Measurements from ENCODE around the gene DOCK1. TPM values are rescaled to one million over a fixed set of nuclear protein-coding genes. Genes with fewer than 3 reads are reported as not detected.

The DOCK1 gene
- total RNA-seq, 2 donors from 2014 or later: 1.1 TPM

DNA sequence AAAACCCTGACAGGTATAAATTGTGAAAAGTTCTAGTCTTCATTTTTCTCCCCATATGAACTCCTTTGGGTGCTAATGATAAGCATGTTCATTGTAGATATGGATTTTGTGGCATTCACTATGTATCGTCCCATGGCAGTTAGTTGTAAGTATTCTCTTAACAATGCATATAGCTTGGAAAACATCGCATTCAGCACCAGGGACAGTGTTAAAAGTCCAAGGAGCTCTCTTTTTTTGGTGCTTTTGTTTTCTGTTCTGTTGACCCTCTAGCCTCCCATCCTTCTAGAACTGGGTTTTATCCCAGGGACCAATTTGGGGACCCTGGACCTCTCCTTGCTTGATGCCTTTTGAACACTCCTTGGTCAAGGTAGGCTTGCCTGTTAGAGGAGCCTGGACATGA is 253.4 kb downstream of the DOCK1 start:
- H3K9me3 Mint-ChIP-seq: no peaks in the 10 kb centered on the region
- no peak overlapping the region for H3K27ac Mint-ChIP-seq
- DNase-seq (ENCODE audit: low spot score in 2 of 2) (no peak), ATAC-seq (no peak)
- no peaks in the 10 kb centered on the region for H3K36me3 Mint-ChIP-seq

DNA sequence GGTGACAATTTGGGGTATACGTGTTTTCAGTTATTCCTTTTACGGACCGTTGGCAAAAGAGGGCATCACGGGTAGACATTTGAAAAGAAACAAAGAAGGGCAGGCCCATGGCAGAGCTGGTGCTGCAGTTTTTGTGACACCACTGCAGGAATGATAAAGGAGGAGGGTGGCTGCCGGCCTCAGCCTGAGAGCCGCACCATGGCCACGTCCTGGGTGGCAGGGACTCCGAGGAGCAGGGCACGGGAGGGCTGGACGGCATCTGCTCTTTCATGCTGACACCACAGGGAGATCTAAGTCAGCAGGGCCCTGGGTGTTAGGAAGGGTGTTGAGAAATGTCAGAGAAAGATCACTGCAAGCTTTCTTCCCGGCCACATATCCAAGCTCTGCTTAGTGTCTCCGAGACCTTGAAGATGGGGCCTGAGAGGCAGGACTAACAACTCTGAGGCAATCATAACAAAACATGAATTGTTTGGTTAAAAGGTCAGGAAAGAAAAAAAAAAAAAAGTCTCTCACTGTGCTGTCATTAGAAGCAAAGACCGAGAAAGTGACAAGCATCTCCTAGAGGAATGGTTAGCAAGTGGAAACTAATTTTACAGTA is 254.5 kb downstream of the DOCK1 start:
- no peak for ATAC-seq
- Mint-ChIP-seq H3K36me3 (no peaks in the 10 kb centered on the region), H3K27ac (no peak overlapping the region), H3K9me3 (no peaks in the 10 kb centered on the region)
- no peak for DNase-seq (ENCODE audit: low spot score in 2 of 2)

DNA sequence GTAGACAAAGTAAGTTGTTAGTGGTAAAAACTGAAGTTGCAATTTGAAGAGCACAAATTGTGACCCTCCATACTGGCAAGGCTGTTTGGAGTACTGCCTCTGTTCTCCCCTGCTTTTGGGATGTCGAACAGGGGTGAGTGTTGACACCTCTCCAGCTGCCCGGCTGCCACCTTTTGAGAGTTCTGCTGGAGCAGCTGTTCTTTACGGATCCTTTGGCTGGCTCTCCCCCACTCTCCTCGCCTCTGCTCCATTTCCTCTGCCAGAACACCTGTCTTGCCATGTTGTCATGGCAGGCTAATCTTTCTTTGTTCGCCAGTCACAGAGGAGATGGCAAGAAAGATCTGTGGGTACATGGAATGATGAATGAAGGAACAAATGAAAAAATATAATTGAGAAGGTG is 256.3 kb downstream of the DOCK1 start:
- Mint-ChIP-seq H3K36me3 (no peaks in the 10 kb centered on the region), H3K9me3 (no peaks in the 10 kb centered on the region), H3K27ac (no peak overlapping the region)
- no peak for DNase-seq (ENCODE audit: low spot score in 2 of 2)
- no peak for ATAC-seq

DNA sequence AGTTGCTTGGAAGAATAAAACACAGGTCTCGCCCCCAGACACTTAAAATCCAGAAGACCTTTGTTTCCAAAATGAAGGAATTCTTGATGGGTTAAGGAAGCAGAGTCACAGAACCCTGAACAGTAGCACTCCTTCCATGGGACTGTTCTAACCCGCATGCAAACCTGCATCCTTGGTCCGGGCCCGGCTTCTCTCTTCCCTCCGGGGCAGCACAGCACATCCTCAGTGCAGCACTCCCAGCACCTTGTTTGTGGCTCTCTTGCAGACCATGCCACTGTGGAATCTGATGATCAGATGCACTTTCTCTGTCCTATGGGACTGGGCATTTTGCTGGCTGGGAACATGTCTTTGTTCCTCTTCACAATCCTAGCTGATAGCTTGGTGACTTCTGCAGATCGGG is 257.6 kb downstream of the DOCK1 start:
- no peak for DNase-seq (ENCODE audit: low spot score in 2 of 2)
- Mint-ChIP-seq H3K36me3 (no peaks in the 10 kb centered on the region), H3K27ac (no peak overlapping the region), H3K9me3 (no peaks in the 10 kb centered on the region)
- no peak for ATAC-seq

DNA sequence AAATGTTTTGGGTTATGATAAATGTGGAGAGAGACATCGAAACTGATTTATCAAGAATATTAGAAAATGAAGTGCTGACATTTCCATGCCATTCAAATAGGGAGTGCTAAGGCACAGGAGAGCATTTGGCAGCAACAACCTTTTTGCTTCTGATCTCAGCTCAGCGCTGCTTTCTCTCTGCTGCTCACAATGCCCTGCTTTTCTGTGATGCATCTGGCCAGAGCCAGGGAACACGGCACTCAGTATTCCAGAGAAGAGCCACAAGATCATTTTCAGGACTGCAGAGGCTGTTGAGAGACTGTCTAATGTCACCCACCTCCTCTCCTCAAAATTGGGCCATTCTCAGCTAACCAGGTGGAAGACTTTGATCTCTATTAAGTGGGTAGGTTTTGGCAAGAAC is 263.0 kb downstream of the DOCK1 start:
- no peaks in the 10 kb centered on the region for H3K9me3 Mint-ChIP-seq
- DNase-seq (ENCODE audit: low spot score in 2 of 2): no peak
- H3K36me3 Mint-ChIP-seq: no peaks in the 10 kb centered on the region
- no peak for ATAC-seq
- no peak overlapping the region for H3K27ac Mint-ChIP-seq

DNA sequence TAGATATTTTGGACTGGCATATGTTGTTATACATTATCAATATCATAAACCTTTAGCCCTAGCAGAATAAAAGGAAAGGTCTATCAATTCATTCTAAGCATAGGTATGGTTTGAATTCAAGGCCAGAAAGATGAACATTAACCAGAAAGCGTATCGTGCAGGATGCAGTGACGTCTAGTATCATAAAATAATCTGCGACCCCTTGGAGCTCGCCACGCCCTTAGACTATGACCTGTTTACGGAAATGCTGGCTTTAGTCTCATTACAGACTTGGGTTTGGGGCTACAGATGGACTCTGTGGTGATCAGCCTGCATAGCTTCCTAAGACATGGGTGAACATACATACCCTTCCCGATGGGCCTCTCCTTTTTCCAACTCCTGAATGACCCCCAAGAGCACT is 269.6 kb downstream of the DOCK1 start:
- no peak for ATAC-seq
- no peaks in the 10 kb centered on the region for H3K36me3 Mint-ChIP-seq
- H3K27ac Mint-ChIP-seq: no peak overlapping the region
- DNase-seq (ENCODE audit: low spot score in 2 of 2): no peak
- no peaks in the 10 kb centered on the region for H3K9me3 Mint-ChIP-seq

DNA sequence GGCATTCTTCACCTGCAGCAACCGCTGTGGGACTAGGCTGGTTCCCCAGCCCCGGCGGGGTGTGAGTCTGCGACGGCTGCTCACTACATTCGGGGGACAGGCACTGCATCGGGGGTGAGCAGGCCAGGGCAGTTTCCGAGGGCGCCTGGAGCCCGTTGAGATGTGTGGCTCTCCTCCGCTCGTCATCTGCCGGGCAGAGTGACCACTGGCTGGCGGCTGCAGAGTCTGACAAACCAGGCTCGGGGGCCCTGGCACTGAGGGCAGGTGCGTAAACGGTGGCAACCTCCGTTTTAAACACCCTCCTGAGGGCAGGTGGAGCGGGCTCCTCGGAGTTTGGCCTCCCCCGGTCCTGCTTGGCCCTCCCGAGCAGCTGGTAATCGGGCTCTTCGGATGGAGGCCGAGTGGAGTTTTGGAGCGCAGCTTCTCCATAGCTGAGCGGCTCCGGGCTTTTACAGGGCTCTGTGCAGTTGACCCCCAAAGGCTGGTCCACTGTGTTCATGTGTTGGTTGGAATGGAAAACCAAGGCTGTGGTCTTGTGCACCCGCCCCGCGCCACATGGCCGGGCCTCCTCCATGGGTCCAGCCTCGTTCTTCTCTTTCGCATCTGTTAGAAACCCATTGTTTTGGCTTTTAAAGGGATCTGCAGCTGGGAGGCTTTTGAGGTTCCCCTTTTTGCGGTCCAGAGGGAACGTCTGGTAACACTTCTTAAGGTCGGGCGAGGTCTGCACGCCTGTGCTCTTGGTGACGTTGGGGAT is 270.3 kb downstream of the DOCK1 start:
- no peak for DNase-seq (ENCODE audit: low spot score in 2 of 2)
- no peaks in the 10 kb centered on the region for H3K36me3 Mint-ChIP-seq
- H3K9me3 Mint-ChIP-seq: no peaks in the 10 kb centered on the region
- no peak for ATAC-seq
- no peak overlapping the region for H3K27ac Mint-ChIP-seq

DNA sequence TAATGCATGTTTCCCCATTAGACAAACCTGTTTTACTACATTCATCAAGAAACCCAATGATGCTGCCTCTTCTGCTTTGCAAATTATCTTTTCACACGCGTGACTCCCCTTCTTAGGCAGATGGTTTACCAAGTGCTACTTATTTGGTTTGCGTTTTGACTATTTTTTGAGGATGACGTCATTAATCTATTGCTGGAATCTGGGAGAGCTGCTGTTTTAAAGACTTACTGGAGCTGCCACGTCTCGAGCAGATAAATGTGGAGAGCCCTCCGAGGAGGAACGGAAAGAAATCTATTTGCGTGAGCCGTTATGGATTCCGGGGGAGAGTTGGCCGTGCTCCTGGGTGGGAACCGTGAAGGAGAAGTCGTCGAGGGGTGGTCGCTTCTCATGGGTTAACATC is 271.4 kb downstream of the DOCK1 start:
- ATAC-seq: no peak
- DNase-seq (ENCODE audit: low spot score in 2 of 2): no peak
- Mint-ChIP-seq H3K36me3 (no peaks in the 10 kb centered on the region), H3K27ac (no peak overlapping the region), H3K9me3 (no peaks in the 10 kb centered on the region)

DNA sequence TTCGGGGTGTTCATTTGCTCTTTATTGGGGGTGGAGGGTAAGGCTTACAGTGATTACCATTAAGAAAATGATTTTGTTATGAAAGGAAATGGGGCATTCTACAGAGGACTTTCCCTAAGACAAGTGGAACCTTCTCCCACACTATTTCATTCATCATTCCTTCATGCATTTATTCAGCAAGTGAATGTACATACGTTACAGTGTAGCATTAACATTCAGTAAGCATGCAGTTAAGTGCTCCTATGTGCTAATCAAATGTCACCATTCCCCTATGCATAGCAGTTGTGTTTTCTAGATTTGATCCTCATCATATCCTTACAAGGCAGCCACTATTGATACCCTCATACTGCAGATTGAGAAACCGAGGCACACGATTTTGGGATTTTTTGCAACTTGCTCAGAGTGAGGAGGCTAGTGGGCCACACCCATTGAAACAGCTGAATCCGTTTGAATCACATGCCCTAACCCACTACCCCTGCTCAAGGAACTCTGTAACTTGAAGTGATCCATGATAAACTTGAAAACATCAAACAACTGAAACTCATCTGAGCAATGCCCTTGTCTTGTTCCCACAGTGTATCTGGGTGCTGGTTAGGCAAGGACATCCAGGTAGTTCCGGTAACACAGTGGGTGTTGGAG is 274.5 kb downstream of the DOCK1 start:
- ATAC-seq (no peak), DNase-seq (ENCODE audit: low spot score in 2 of 2) (no peak)
- no peak overlapping the region for H3K27ac Mint-ChIP-seq
- H3K36me3 Mint-ChIP-seq: no peaks in the 10 kb centered on the region
- H3K9me3 Mint-ChIP-seq: no peaks in the 10 kb centered on the region

DNA sequence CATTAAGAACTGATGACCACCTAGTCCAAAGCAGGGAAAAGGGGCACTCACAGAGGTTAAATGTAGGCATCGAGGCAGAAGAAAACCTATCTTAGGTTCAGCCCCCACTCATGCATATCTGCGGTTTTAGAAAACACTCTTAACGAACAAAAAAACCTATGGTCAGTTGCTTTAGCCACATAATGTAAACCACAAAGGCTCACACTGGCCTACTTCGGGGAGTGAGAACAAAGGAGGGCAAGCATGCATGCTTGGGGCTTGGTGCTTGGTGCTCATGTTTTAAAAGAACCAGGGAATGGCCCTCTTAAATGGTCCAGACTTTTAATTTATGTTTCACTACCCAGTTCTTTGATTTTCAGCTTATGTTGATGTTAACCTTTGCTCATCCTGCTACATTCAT is 276.9 kb downstream of the DOCK1 start:
- H3K9me3 Mint-ChIP-seq: peaks cover 4 to 9% of the 10 kb centered on the region in 2 donors
- ATAC-seq: no peak

DNA sequence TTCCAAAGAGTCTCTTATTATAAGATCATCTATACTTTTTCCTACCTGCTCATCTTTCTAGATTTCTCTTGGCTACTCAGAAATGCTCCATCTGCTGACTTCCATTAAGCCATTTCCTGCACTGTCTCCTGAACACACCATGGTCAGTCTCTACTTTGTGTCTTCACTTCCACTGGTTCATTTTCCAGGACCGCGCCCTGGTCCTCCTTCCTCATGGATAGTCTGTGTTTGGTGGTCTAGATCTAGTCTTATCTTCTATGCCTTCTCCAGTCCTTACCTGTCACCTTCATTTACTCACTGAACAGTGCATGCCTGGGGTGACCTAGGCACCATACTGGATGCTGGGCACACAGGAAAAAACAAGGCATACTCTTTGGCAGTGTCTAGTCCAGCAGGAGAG is 279.4 kb downstream of the DOCK1 start:
- no peaks in the 10 kb centered on the region for H3K36me3 Mint-ChIP-seq
- DNase-seq (ENCODE audit: low spot score in 2 of 2): no peak
- peaks cover 4 to 9% of the 10 kb centered on the region in 2 donors for H3K9me3 Mint-ChIP-seq
- H3K27ac Mint-ChIP-seq: no peak overlapping the region
- ATAC-seq: no peak

More for the DNA sequence above, 276.9 kb downstream of the DOCK1 start:
- Mint-ChIP-seq H3K36me3 (no peaks in the 10 kb centered on the region), H3K27ac (no peak overlapping the region)
- DNase-seq (ENCODE audit: low spot score in 2 of 2): no peak

DNA sequence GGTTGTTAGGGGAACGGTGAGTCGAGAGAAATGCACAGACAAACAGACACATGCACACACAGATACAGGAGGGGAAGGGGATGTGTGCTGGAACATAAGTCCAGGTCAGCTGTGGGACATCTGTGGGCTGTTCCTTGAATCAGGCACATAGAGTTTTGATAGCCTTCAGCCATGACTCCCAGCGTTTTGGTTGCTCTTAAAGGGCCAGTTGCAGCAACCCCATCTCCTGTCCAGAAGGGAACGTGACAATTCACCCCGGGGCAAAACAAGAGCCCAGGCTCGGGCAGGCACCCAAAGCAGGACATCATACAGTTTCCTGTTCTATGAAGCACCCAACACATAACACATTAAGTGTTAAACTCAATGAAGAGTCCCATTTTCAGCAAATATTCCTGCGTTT is 281.6 kb downstream of the DOCK1 start:
- H3K9me3 Mint-ChIP-seq: peaks cover 4 to 9% of the 10 kb centered on the region in 2 donors
- H3K27ac Mint-ChIP-seq: no peak overlapping the region
- no peak for ATAC-seq
- no peak for DNase-seq (ENCODE audit: low spot score in 2 of 2)
- no peaks in the 10 kb centered on the region for H3K36me3 Mint-ChIP-seq

DNA sequence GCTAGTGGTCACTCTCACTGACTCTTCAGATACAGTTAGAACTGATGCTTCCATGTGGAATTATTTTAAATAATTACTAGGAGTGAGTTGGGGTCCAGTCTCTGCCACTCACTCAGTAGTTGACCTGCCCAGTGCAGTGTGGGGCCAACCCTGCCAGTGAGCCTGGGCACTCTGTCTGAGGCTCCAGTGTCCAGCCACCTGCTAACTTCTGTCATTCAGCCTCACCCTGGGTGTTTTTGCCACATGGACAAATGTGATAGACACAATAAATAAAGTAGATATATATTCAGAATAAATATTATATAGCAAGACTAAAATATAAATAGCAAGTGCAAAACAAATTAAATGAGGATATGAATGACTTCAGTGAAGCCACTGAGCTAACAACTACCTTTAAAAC is 284.0 kb downstream of the DOCK1 start:
- Mint-ChIP-seq H3K36me3 (no peaks in the 10 kb centered on the region), H3K9me3 (peaks cover 4 to 9% of the 10 kb centered on the region in 2 donors)
- DNase-seq (ENCODE audit: low spot score in 2 of 2): no peak

DNA sequence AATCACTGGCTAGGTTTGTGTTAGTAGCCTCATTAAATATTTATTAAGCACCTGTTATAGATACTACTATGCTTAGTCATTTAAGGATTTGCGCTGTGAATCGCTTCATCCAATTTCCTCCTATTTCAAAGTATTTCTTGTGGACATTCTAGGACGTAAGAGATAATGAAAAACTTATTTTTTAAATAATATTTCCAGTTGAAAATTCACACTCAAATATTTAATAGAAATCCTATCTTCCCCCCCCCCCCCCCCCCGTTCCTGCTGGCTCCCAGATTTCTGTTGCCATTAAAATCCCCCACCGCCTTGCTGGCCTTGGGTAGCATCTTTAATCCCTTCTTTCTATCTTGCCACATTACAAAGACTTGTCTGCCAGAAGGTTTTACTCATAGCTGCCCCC is 285.2 kb downstream of the DOCK1 start:
- no peaks in the 10 kb centered on the region for H3K36me3 Mint-ChIP-seq
- DNase-seq (ENCODE audit: low spot score in 2 of 2): no peak
- peaks cover 3 to 8% of the 10 kb centered on the region in 2 donors for H3K9me3 Mint-ChIP-seq
- no peak for ATAC-seq
- H3K27ac Mint-ChIP-seq: no peak overlapping the region

More for the DNA sequence above, 284.0 kb downstream of the DOCK1 start:
- H3K27ac Mint-ChIP-seq: no peak overlapping the region
- ATAC-seq: no peak

DNA sequence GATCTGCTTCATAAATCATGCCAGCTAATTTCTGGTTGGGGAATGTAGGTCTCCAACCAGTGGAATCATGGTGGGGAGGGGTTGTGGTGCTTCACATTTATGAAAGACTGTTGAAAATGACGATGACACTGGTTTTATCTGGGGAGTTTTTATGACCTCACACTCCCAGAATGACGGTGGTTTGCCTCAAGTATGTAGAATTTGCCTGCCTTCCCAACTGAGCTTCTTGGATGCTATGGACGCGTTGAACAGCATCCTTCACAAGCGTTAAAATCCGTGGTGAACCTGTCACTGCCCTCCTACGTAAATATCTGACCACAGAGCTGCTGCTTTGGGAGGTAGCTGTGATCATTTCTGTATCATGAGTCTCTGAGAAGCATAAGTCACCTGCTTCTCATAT is 287.9 kb downstream of the DOCK1 start:
- no peak for DNase-seq (ENCODE audit: low spot score in 2 of 2)
- ATAC-seq: no peak
- no peak overlapping the region for H3K27ac Mint-ChIP-seq
- no peaks in the 10 kb centered on the region for H3K36me3 Mint-ChIP-seq
- no peaks in the 10 kb centered on the region for H3K9me3 Mint-ChIP-seq

DNA sequence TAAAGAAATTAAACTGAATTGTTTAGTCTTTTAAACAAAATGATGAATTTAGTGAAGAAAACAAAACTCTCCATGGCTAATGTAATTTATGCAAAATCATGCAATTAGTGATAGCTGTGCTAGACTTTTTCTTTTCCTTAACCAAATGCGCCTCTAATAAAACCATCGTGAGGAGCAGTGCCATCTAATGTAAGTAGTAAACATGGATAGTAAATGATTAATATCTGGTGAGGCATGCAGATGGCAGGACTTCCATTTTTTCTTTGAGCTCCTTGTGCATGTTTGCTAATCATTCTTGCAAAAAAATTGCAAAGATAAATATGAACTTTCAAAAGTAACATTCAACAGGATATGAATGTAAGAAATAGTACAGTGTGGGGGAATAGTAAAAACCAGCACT is 288.9 kb downstream of the DOCK1 start:
- no peaks in the 10 kb centered on the region for H3K9me3 Mint-ChIP-seq
- ATAC-seq (no peak), DNase-seq (ENCODE audit: low spot score in 2 of 2) (no peak)
- no peaks in the 10 kb centered on the region for H3K36me3 Mint-ChIP-seq
- H3K27ac Mint-ChIP-seq: no peak overlapping the region

DNA sequence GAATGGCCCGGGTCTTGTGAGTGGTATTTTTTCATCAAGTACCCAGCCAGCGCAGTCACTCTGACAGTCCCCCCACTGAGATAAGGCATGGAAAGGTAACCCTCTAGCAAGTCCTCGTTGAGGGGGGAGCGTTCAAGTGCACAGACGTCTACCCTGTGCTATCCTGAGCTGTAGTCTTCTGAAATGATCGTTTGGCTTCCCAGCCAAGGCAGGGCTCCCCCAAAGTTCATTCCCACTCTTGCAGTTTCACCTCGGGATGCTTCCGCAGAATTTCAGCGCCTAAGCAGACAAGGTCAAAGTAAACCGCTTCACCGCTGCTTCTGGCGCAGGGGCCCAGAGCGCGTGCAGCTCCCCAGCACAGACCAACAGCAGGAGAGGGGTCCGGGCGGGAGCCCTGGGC is 289.4 kb downstream of the DOCK1 start:
- Mint-ChIP-seq H3K9me3 (no peaks in the 10 kb centered on the region), H3K36me3 (no peaks in the 10 kb centered on the region)

DNA sequence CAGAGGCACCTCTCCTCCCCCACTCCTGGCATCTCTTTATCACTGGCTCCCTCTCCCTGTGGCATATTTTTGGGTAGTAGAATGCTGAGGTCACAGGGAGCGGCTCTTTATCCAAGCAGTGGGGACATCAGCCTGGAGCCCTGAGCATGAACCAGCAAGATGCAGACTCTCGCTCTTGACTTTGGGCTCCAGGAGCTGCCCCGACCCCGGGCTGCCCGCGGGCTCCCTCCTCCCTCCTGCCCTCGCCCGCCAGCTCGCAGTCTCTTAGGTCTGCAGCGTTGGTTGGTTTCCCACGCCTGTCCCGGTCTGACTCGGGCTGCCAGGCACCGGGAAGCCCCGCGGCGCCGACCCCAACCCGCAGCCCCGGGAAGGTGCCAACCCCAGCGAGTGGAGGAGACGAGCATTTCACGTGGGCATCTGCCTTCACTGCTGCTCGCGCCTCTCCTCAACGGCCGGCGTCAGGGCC is 289.8 kb downstream of the DOCK1 start:
- ATAC-seq: no peak
- DNase-seq (ENCODE audit: low spot score in 2 of 2): no peak
- no peak overlapping the region for H3K27ac Mint-ChIP-seq
- no peaks in the 10 kb centered on the region for H3K36me3 Mint-ChIP-seq
- H3K9me3 Mint-ChIP-seq: no peaks in the 10 kb centered on the region

More for the DNA sequence above, 289.4 kb downstream of the DOCK1 start:
- DNase-seq (ENCODE audit: low spot score in 2 of 2): no peak
- no peak for ATAC-seq
- H3K27ac Mint-ChIP-seq: no peak overlapping the region

All from activated naive CD4-positive, alpha-beta T cell treated with anti-CD3 and anti-CD28 coated beads, Interleukin-2, amount 50 U/mL, for 72 hours (primary cell).